Keratinocyte (primary cell): ENCODE measurements around the gene PSMB10.

ENCODE experiments used
- CTCF ChIP-seq, 3 experiments: IDR thresholded peaks in 1 of 3; conservative IDR thresholded peaks in 1 of 3; optimal IDR thresholded peaks in 1 of 3; 2 replicates in 2 of 3; 3 replicates in 1 of 3; pipeline versions ENCODE3 to v1.5.1; 2011; ENCODE audit warnings: low read length in 3 of 3, mild to moderate bottlenecking in 3 of 3, moderate library complexity in 2 of 3, control low read depth in 1 of 3, inconsistent platforms in 1 of 3; ENCODE audit not compliant: insufficient read depth in 2 of 3; ENCODE audit errors: extremely low read depth in 1 of 3
- EZH2 ChIP-seq: IDR thresholded peaks from one replicate; pipeline ENCODE4 v1.6.1; 2012; ENCODE audit warnings: inconsistent platforms, mild to moderate bottlenecking, low read length, moderate library complexity

- TF ChIP-seq CTCF (optimal IDR thresholded peaks at IDR 0.05 in 1 of 3, IDR thresholded peaks at IDR 0.05 in 1 of 3, conservative IDR thresholded peaks at IDR 0.05 in 1 of 3; ENCODE audit: extremely low read depth in 1 of 3, insufficient read depth in 2 of 3, low read length in 3 of 3) = peak in 2 of 3 experiments; percentile 19 to 21
- no peak for TF ChIP-seq EZH2
Observed at GRCh38 chr16:67931712-67932461, 4.8 kb downstream of the PSMB10 start, which contains the start of gene CTRL.
